ENCODE results near the gene CDH12.

GRCh38 chr5:22708770-22709328 is 144.3 kb downstream of the CDH12 start:
- TF ChIP-seq CTCF (IDR thresholded peaks at IDR 0.05; ENCODE audit: low read length) (no peak), EZH2 (IDR thresholded peaks at IDR 0.05; ENCODE audit: borderline replicate concordance, low read length) (no peak)

All from OCI-LY1 (cell line).